HG03135 (cell line): ENCODE results near the gene CRABP2.

Experiments
- ATAC-seq: cut with Tn5 transposase; IDR thresholded peaks from one replicate; pipeline ENCODE4 v1.9.1; 2021; ENCODE audit warnings: mild to moderate bottlenecking, moderate library complexity; ENCODE audit not compliant: unreplicated experiment

CRABP2 gene

GRCh38 chr1:156658945-156659574 lies 46.3 kb downstream of the CRABP2 start:
- no peak for ATAC-seq

GRCh38 chr1:156658496-156658895 lies 46.9 kb downstream of the CRABP2 start:
- no peak for ATAC-seq

- ATAC-seq: no peak
Measured at GRCh38 chr1:156657741-156658319, 47.6 kb downstream of the CRABP2 start.

- ATAC-seq: no peak
Measured at GRCh38 chr1:156656806-156657740, 48.3 kb downstream of the CRABP2 start.

GRCh38 chr1:156655904-156656516 lies 49.4 kb downstream of the CRABP2 start:
- no peak for ATAC-seq

GRCh38 chr1:156655151-156655903 lies 50.1 kb downstream of the CRABP2 start:
- no peak for ATAC-seq

- no peak for ATAC-seq
Measured at GRCh38 chr1:156654700-156655099, 50.7 kb downstream of the CRABP2 start.

- ATAC-seq: no peak
Measured at GRCh38 chr1:156652992-156653355, 52.4 kb downstream of the CRABP2 start.

- ATAC-seq: no peak
Measured at GRCh38 chr1:156652131-156652991, 53.0 kb downstream of the CRABP2 start.
